GM23248 (cell line): ENCODE data around the gene CLEC4A.

Experiments used
- EZH2 ChIP-seq: fragments of 200-600 bp; sonication (generic); IDR thresholded peaks from 2 replicates; pipeline ENCODE4 v1.6.1; 2018; ENCODE audit warnings: antibody characterized with exemption, mild to moderate bottlenecking; ENCODE audit not compliant: insufficient read depth, poor library complexity, severe bottlenecking
- EZH2phosphoT487 ChIP-seq: fragments of 200-600 bp; sonication (generic); IDR thresholded peaks from 2 replicates; pipeline ENCODE4 v1.6.1; 2018; ENCODE audit warnings: antibody characterized with exemption, moderate library complexity, mild to moderate bottlenecking, low read depth; ENCODE audit not compliant: insufficient read depth

- TF ChIP-seq EZH2phosphoT487 (no peak), EZH2 (no peak)
Observed at GRCh38 chr12:8078916-8079315, 44.5 kb upstream of the CLEC4A start.
